Nephron progenitor cell (in vitro differentiated cells): Measurements from ENCODE around the gene TP53AIP1.

Experiments used
- DNase-seq: peaks from one replicate; pipeline ENCODE4 v3.0.0; 2021
- H3K27ac Mint-ChIP-seq: 2 replicates; pipeline ENCODE4 v1.8.0; 2021; ENCODE audit warnings: mild to moderate bottlenecking, moderate library complexity, mixed read lengths
- H3K27me3 Mint-ChIP-seq: 2 replicates; pipeline ENCODE4 v1.8.0; 2021; ENCODE audit warnings: mild to moderate bottlenecking, low read depth, mixed read lengths; ENCODE audit not compliant: poor library complexity
- H3K36me3 Mint-ChIP-seq: 2 replicates; pipeline ENCODE4 v1.8.0; 2021; ENCODE audit warnings: low read depth, mixed read lengths
- H3K4me1 Mint-ChIP-seq: 2 replicates; pipeline ENCODE4 v1.8.0; 2021; ENCODE audit warnings: mixed read lengths
- H3K4me3 Mint-ChIP-seq: 2 replicates; pipeline ENCODE4 v1.8.0; 2021; ENCODE audit warnings: mild to moderate bottlenecking, moderate library complexity, mixed read lengths
- H3K9me3 Mint-ChIP-seq: 2 replicates; pipeline ENCODE4 v1.8.0; 2021; ENCODE audit warnings: mild to moderate bottlenecking, moderate library complexity, mixed read lengths
- CTCF ChIP-seq: fragments of 200-600 bp; sonication (generic); IDR thresholded peaks from 2 replicates; pipeline ENCODE4 v1.5.0; 2021; ENCODE audit warnings: antibody characterized with exemption

TP53AIP1 gene

DNA sequence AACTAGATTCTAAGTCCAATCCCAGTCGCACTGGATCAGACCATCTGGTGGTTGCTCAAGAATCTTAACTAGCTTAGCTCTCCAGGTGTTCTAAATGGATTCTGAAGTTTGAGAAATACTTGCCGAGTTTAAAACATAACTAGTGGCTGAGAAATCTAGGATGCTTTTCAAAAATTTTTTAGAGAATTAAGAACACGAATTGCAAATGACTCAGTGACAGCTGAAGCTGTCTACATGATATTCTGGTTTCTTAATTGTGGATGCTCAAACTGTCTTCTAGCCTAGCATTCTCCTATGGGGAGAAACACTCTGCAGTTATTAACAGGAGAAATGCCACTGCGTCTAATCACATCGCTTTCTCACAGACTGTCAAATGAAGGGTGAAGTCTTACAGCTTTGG is 20.2 kb upstream of the TP53AIP1 start:
- no peak overlapping the region for H3K27ac Mint-ChIP-seq
- no peak overlapping the region for H3K4me3 Mint-ChIP-seq
- no peak for DNase-seq
- peaks cover 17% of the 10 kb centered on the region for H3K4me1 Mint-ChIP-seq
- H3K9me3 Mint-ChIP-seq = no peaks in the 10 kb centered on the region
- no peaks in the 10 kb centered on the region for H3K36me3 Mint-ChIP-seq
- no peak for TF ChIP-seq CTCF
- H3K27me3 Mint-ChIP-seq = peaks cover 2% of the 10 kb centered on the region

GRCh38 chr11:128961645-128962044 is 19.0 kb upstream of the TP53AIP1 start:
- no peak for TF ChIP-seq CTCF
- Mint-ChIP-seq H3K27ac (no peak overlapping the region), H3K4me3 (no peak overlapping the region), H3K4me1 (peaks cover 16% of the 10 kb centered on the region), H3K27me3 (peaks cover 7% of the 10 kb centered on the region), H3K9me3 (no peaks in the 10 kb centered on the region), H3K36me3 (no peaks in the 10 kb centered on the region)
- no peak for DNase-seq

DNA sequence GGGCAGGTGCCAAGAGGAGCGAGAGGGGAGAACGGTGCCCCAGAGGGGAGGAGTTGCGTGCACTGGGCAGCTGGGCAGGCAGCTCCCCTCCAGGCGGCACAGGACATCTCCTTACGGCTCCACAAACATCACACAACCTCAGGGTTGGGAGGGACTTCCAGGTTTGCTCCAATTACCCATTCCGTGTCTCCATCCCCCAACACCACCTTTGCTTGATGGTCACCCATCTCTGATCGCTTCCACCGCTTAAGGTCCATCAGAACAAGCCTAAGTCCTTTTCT is 14.5 kb upstream of the TP53AIP1 start:
- Mint-ChIP-seq H3K4me3 (no peak overlapping the region), H3K36me3 (no peaks in the 10 kb centered on the region)
- TF ChIP-seq CTCF = no peak

GRCh38 chr11:128956401-128957201 is 13.9 kb upstream of the TP53AIP1 start:
- no peak overlapping the region for H3K27ac Mint-ChIP-seq
- H3K27me3 Mint-ChIP-seq = peaks cover 28% of the 10 kb centered on the region
- H3K36me3 Mint-ChIP-seq = no peaks in the 10 kb centered on the region
- no peak overlapping the region for H3K4me3 Mint-ChIP-seq
- TF ChIP-seq CTCF = peak; percentile 75
- peaks cover 6% of the 10 kb centered on the region for H3K4me1 Mint-ChIP-seq
- no peaks in the 10 kb centered on the region for H3K9me3 Mint-ChIP-seq
- DNase-seq = peak; percentile 49

More for the DNA sequence above, 14.5 kb upstream of the TP53AIP1 start:
- Mint-ChIP-seq H3K27ac (no peak overlapping the region), H3K9me3 (no peaks in the 10 kb centered on the region), H3K4me1 (peaks cover 6% of the 10 kb centered on the region), H3K27me3 (peaks cover 28% of the 10 kb centered on the region)
- no peak for DNase-seq

DNA sequence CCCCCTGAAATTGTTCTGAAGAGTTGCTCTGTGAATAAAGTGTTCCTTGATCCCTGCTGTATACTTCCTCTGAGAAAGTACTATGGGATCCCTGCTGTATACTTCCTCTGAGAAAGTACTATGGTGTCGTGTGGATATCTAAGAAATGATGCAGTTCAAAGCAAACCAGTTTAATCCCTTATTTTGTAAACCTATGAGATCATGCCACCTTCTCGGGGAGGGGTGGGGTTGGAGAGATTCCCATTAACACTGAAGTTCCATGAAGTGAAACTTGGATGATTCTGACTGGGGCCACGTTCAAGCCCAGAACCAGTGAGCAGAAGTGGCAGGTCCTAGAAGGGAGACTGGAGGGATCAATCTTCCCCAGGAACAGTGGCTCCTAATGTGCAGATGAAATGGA is 13.0 kb upstream of the TP53AIP1 start:
- TF ChIP-seq CTCF = no peak
- DNase-seq = no peak
- no peak overlapping the region for H3K4me3 Mint-ChIP-seq
- H3K9me3 Mint-ChIP-seq = no peaks in the 10 kb centered on the region
- no peak overlapping the region for H3K27ac Mint-ChIP-seq
- peaks cover 28% of the 10 kb centered on the region for H3K27me3 Mint-ChIP-seq
- H3K36me3 Mint-ChIP-seq = no peaks in the 10 kb centered on the region
- peaks cover 6% of the 10 kb centered on the region for H3K4me1 Mint-ChIP-seq

- DNase-seq = no peak
- H3K4me1 Mint-ChIP-seq = peaks cover 6% of the 10 kb centered on the region
- H3K27ac Mint-ChIP-seq = no peak overlapping the region
- H3K27me3 Mint-ChIP-seq = peaks cover 35% of the 10 kb centered on the region
- no peaks in the 10 kb centered on the region for H3K9me3 Mint-ChIP-seq
- H3K36me3 Mint-ChIP-seq = no peaks in the 10 kb centered on the region
- no peak for TF ChIP-seq CTCF
- H3K4me3 Mint-ChIP-seq = no peak overlapping the region
Observed at GRCh38 chr11:128953151-128953550, 10.5 kb upstream of the TP53AIP1 start.
